ENCODE data around the gene RALGAPA1. TPM values are rescaled to one million over a fixed set of nuclear protein-coding genes. Genes with fewer than 3 reads are reported as not detected.
"Not testable (repeated sequence)": the region's sequence is repeated elsewhere in the genome, so short reads cannot be mapped to it uniquely, and the experiment has no call there.

RALGAPA1 gene
- 28.2 and 28.3 TPM in 2 replicates for total RNA-seq (2022)
- percentile 76 among the genes with signal in this experiment for Bru-seq, nascent RNA
- percentile 66 among the genes with signal in this experiment for BruChase-seq, experiment 1, labeled RNA remaining after a 6-hour chase
- BruChase-seq, experiment 2, labeled RNA remaining after a 2-hour chase = percentile 69 among the genes with signal in this experiment
- long read RNA-seq, partial matches to known transcripts = 1 of 2 reads
- long read RNA-seq, other reads (novel, unspliced or antisense) = 1 of 2 reads

GRCh38 chr14:35808638-35809563 is at the start of gene RALGAPA1:
RALGAPA1 (minus strand) TSS chr14:35809295; CDS start chr14:35808835, 460 bp downstream.
- H3K27me3 Mint-ChIP-seq (ENCODE audit: unreplicated experiment); H3K4me1 Mint-ChIP-seq (ENCODE audit: low read depth, unreplicated experiment); BruUV-seq (replicated peaks); H3K9me3 Mint-ChIP-seq (ENCODE audit: low read depth, unreplicated experiment): not testable (repeated sequence)
- CTCF ChIA-PET = interaction anchor here (0.6 to 0.7 kb wide), 3 partner anchors 9 to 1076 kb away, joined by 3 to 5 read pairs (median 3); no protein-coding TSS in a partner anchor
- peak within 1 kb of the TSS; percentile 91 for H3K27ac Mint-ChIP-seq (ENCODE audit: unreplicated experiment)
- peaks cover 23% of the 10 kb centered on the region for H3K36me3 Mint-ChIP-seq (ENCODE audit: insufficient read depth, unreplicated experiment)
- H3K4me3 Mint-ChIP-seq (ENCODE audit: low read depth, unreplicated experiment) = peak within 1 kb of the TSS; percentile 86
- intact Hi-C loops (cut with micrococcal nuclease; ENCODE audit: unreplicated experiment) = loop anchor here (1.0 kb wide), 1 partner anchor 17 kb away; the partner anchor contains the start of gene BRMS1L
- DNase-seq = peak; percentile 93

GRCh38 chr14:35858521-35859209 is 49.6 kb upstream of the RALGAPA1 start:
- no peak for TF ChIP-seq CTCF (IDR thresholded peaks at IDR 0.05; ENCODE audit: unreplicated experiment)
- Mint-ChIP-seq H3K27me3 (ENCODE audit: unreplicated experiment) (no peaks in the 10 kb centered on the region), H3K36me3 (ENCODE audit: insufficient read depth, unreplicated experiment) (no peaks in the 10 kb centered on the region), H3K9me3 (ENCODE audit: low read depth, unreplicated experiment) (no peaks in the 10 kb centered on the region), H3K4me1 (ENCODE audit: low read depth, unreplicated experiment) (no peaks in the 10 kb centered on the region), H3K27ac (ENCODE audit: unreplicated experiment) (no peak overlapping the region), H3K4me3 (ENCODE audit: low read depth, unreplicated experiment) (no peak overlapping the region)
- DNase-seq = no peak
- CTCF ChIA-PET = interaction anchor here (0.7 kb wide), 1 partner anchor 46 kb away, joined by 3 read pairs; no protein-coding TSS in a partner anchor
- BruUV-seq (replicated peaks) = no TSS peak
- intact Hi-C loops (cut with micrococcal nuclease; ENCODE audit: unreplicated experiment) = no loop called here

GRCh38 chr14:35855876-35856481 is 46.9 kb upstream of the RALGAPA1 start:
- H3K4me3 Mint-ChIP-seq (ENCODE audit: low read depth, unreplicated experiment) = no peak overlapping the region
- H3K9me3 Mint-ChIP-seq (ENCODE audit: low read depth, unreplicated experiment) = peaks cover 4% of the 10 kb centered on the region
- no TSS peak for BruUV-seq (replicated peaks)
- H3K36me3 Mint-ChIP-seq (ENCODE audit: insufficient read depth, unreplicated experiment) = no peaks in the 10 kb centered on the region
- no peak for TF ChIP-seq CTCF (IDR thresholded peaks at IDR 0.05; ENCODE audit: unreplicated experiment)
- H3K27me3 Mint-ChIP-seq (ENCODE audit: unreplicated experiment) = no peaks in the 10 kb centered on the region
- intact Hi-C loops (cut with micrococcal nuclease; ENCODE audit: unreplicated experiment) = no loop called here
- no peak for DNase-seq
- CTCF ChIA-PET = no interaction called here
- H3K4me1 Mint-ChIP-seq (ENCODE audit: low read depth, unreplicated experiment) = no peaks in the 10 kb centered on the region
- H3K27ac Mint-ChIP-seq (ENCODE audit: unreplicated experiment) = no peak overlapping the region

- no peak overlapping the region for H3K4me3 Mint-ChIP-seq (ENCODE audit: low read depth, unreplicated experiment)
- BruUV-seq (replicated peaks) = no TSS peak
- H3K4me1 Mint-ChIP-seq (ENCODE audit: low read depth, unreplicated experiment) = no peaks in the 10 kb centered on the region
- intact Hi-C loops (cut with micrococcal nuclease; ENCODE audit: unreplicated experiment) = no loop called here
- CTCF ChIA-PET = no interaction called here
- no peaks in the 10 kb centered on the region for H3K27me3 Mint-ChIP-seq (ENCODE audit: unreplicated experiment)
- no peaks in the 10 kb centered on the region for H3K36me3 Mint-ChIP-seq (ENCODE audit: insufficient read depth, unreplicated experiment)
- peaks cover 5% of the 10 kb centered on the region for H3K9me3 Mint-ChIP-seq (ENCODE audit: low read depth, unreplicated experiment)
- no peak for DNase-seq
- no peak overlapping the region for H3K27ac Mint-ChIP-seq (ENCODE audit: unreplicated experiment)
- no peak for TF ChIP-seq CTCF (IDR thresholded peaks at IDR 0.05; ENCODE audit: unreplicated experiment)
These were observed 45.7 kb upstream of the RALGAPA1 start for GRCh38 chr14:35854696-35855270.
